Activated B cell treated with CpG ODN at 0.5 μM for 24 hours (primary cell): ENCODE results near the gene RMI2. TPM values are rescaled to one million over a fixed set of nuclear protein-coding genes. Genes with fewer than 3 reads are reported as not detected.

Experiments
- ATAC-seq: fragments of 200-7000 bp; cut with Tn5 transposase; one replicate; pipeline ENCODE4 v1.10.0; 2021; ENCODE audit warnings: low read depth, mild to moderate bottlenecking, moderate library complexity
- CTCF ChIA-PET: fragments of 350-600 bp; sonication (Branson Sonifier 250); formaldehyde crosslinking; loops from one replicate; lab custom pipeline; 2021; ENCODE audit warnings: antibody characterized with exemption; lab: Charles Lee
- POLR2A ChIA-PET: fragments of 350-600 bp; sonication (Branson Sonifier 250); formaldehyde crosslinking; loops from one replicate; lab custom pipeline; 2021; ENCODE audit warnings: antibody characterized with exemption; lab: Charles Lee
- DNase-seq: peaks from one replicate; pipeline ENCODE4 v3.0.0; 2022
- H3K27ac Mint-ChIP-seq: one replicate; pipeline ENCODE4 v1.8.0; 2020; ENCODE audit warnings: mixed read lengths
- H3K27me3 Mint-ChIP-seq: one replicate; pipeline ENCODE4 v1.8.0; 2021; ENCODE audit warnings: mixed read lengths
- H3K36me3 Mint-ChIP-seq: one replicate; pipeline ENCODE4 v1.8.0; 2021; ENCODE audit warnings: low read depth, mixed read lengths
- H3K4me1 Mint-ChIP-seq: one replicate; pipeline ENCODE4 v1.8.0; 2021; ENCODE audit warnings: mixed read lengths
- H3K4me3 Mint-ChIP-seq: one replicate; pipeline ENCODE4 v1.8.0; 2020; ENCODE audit warnings: mild to moderate bottlenecking, mixed read lengths
- H3K9me3 Mint-ChIP-seq: one replicate; pipeline ENCODE4 v1.8.0; 2020; ENCODE audit warnings: mixed read lengths
- intact Hi-C: fragments of 100-400 bp; cut with micrococcal nuclease; formaldehyde crosslinking; loops from one replicate; pipeline ENCODE4 v1.15.1; 2024
- total RNA-seq: library from RNA; stranded (reverse); gene quantifications from 2 replicates; pipeline ENCODE4 v1.2.3, GENCODE V29; 2022
- TF ChIP-seq, protein P1 (sequence below): fragments of 200-600 bp; IDR thresholded peaks from one replicate; pipeline ENCODE4 v1.8.0; 2022; ENCODE audit warnings: antibody characterized with exemption, mild to moderate bottlenecking

Gene RMI2
- total RNA-seq, 1 donor from 2014 or later = 8.1 TPM

DNA sequence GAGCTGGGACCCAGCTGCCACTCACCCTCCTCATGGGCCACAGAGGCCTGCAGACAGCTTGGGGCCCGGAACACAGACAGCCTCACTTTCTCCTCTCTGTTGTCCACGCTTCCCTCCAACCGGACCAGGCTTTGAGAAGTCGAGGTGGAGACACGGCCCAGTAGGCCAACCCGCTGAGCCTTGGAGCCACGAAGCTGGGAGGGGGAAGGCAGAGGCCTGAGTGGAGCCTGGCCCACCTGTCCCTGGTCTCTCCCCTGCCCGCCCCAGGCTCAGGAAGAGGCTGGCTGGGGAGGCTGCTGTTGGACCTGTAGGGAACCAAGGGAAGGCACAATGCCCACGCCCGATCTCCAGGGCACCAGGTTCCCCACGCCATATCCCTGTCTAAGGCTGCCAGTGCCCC, 48.1 kb downstream of the RMI2 start:
- ChIA-PET POLR2A (no interaction called here), CTCF (no interaction called here)
- no peak overlapping the region for H3K4me3 Mint-ChIP-seq
- TF ChIP-seq, protein P1, sequence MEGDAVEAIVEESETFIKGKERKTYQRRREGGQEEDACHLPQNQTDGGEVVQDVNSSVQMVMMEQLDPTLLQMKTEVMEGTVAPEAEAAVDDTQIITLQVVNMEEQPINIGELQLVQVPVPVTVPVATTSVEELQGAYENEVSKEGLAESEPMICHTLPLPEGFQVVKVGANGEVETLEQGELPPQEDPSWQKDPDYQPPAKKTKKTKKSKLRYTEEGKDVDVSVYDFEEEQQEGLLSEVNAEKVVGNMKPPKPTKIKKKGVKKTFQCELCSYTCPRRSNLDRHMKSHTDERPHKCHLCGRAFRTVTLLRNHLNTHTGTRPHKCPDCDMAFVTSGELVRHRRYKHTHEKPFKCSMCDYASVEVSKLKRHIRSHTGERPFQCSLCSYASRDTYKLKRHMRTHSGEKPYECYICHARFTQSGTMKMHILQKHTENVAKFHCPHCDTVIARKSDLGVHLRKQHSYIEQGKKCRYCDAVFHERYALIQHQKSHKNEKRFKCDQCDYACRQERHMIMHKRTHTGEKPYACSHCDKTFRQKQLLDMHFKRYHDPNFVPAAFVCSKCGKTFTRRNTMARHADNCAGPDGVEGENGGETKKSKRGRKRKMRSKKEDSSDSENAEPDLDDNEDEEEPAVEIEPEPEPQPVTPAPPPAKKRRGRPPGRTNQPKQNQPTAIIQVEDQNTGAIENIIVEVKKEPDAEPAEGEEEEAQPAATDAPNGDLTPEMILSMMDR = no peak
- intact Hi-C loops = loop anchor here (10.0 kb wide), 1 partner anchor 61 kb away; no protein-coding TSS in a partner anchor
- DNase-seq (no peak), ATAC-seq (no peak)
- H3K27ac Mint-ChIP-seq = no peak overlapping the region
- no peaks in the 10 kb centered on the region for H3K36me3 Mint-ChIP-seq
- peaks cover 4% of the 10 kb centered on the region for H3K4me1 Mint-ChIP-seq
- no peaks in the 10 kb centered on the region for H3K27me3 Mint-ChIP-seq
- H3K9me3 Mint-ChIP-seq = no peaks in the 10 kb centered on the region

GRCh38 chr16:11393861-11394592, 48.8 kb downstream of the RMI2 start:
- DNase-seq (no peak), ATAC-seq (no peak)
- Mint-ChIP-seq H3K4me3 (no peak overlapping the region), H3K4me1 (peaks cover 4% of the 10 kb centered on the region), H3K36me3 (no peaks in the 10 kb centered on the region), H3K27ac (no peak overlapping the region), H3K9me3 (no peaks in the 10 kb centered on the region), H3K27me3 (no peaks in the 10 kb centered on the region)
- TF ChIP-seq, protein P1 = no peak
- POLR2A ChIA-PET = no interaction called here
- intact Hi-C loops = loop anchor here (10.0 kb wide), 1 partner anchor 61 kb away; no protein-coding TSS in a partner anchor
- CTCF ChIA-PET = no interaction called here

DNA sequence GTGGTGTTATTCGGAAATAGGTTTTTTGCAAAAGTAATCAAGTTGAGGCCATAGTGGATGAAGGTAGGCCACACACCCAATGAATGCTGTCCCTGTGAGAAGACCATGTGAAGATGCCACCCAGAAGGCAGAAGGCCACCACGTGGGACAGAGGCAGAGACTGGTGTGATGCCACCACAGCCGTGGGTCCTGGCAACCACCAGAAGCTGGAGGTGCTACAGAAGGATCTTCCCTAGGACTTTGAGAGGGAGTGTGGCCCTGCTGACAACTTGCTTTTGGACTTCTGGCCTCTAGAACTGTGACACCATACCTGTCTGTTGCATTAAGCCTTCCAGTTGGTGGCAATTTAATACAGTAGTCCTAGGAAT, 49.3 kb downstream of the RMI2 start:
- intact Hi-C loops = loop anchor here (10.0 kb wide), 1 partner anchor 60 kb away; no protein-coding TSS in a partner anchor

DNA sequence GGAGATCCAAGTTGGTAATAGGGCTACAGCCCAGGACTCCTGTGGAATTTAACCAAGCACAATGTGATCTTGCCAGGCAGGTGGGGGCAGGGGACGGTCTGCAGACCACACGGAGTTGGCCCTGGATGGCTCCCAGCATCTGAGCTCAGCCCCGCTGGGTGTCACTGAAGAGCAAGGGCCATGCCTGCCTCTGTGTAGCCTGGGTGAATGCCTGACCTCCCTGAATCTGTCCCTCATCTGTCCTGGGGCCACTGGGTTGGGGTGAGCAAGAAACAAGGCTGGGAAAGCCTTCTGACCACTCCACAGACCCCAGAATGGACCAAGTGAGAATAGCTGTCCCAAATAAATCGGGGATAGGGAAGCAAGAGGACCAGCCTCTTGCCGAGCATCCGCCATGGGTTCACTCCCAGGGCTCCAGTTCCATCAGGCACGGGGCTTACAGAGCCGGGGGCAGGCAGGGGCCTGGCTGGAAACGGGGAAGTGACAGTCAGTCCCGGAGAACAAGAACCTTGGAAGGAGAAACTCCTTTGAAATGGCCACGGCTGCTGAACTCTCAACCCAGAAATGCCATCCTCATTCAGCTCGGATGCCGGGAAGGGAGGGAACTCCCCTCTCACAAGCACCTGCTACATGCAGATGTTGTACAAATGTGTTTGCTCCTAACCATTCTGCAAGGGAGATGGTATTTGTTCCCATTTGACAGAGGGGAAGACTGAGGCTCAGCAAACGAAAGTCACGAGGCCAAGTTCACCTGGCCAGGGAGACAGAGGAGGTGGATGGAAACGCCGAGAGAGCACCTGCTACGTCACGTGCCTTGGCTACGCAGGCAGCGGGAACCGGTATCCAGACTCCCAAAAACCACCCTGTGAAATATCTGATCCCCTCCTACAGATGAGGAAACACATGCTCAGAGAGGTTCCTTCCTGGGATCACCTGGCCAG, 50.0 kb downstream of the RMI2 start:
- CTCF ChIA-PET = interaction anchor here (0.6 to 2.1 kb wide), 19 partner anchors 8 to 431 kb away, joined by 3 to 12 read pairs (median 4); partner anchors contain the start of genes SOCS1 and ZC3H7A
- Mint-ChIP-seq H3K27ac (no peak overlapping the region), H3K4me3 (no peak overlapping the region), H3K4me1 (peaks cover 4% of the 10 kb centered on the region), H3K27me3 (no peaks in the 10 kb centered on the region), H3K36me3 (no peaks in the 10 kb centered on the region), H3K9me3 (no peaks in the 10 kb centered on the region)
- ATAC-seq = no peak
- no peak for DNase-seq
- TF ChIP-seq, protein P1 = no peak
- POLR2A ChIA-PET = interaction anchor here (0.6 to 1.1 kb wide), 3 partner anchors 20 to 431 kb away, joined by 3 to 7 read pairs (median 5); partner anchors contain the start of gene SOCS1
- intact Hi-C loops = loop anchor here (10.0 kb wide), 1 partner anchor 60 kb away; no protein-coding TSS in a partner anchor

More for the DNA sequence above, 49.3 kb downstream of the RMI2 start:
- ATAC-seq = no peak
- H3K4me1 Mint-ChIP-seq = peaks cover 4% of the 10 kb centered on the region
- no peaks in the 10 kb centered on the region for H3K27me3 Mint-ChIP-seq
- no peak for DNase-seq
- TF ChIP-seq, protein P1 = no peak
- ChIA-PET CTCF (interaction anchor here (0.9 kb wide), 1 partner anchor 137 kb away, joined by 3 read pairs; no protein-coding TSS in a partner anchor), POLR2A (interaction anchor here (0.6 kb wide), 1 partner anchor 19 kb away, joined by 5 read pairs; no protein-coding TSS in a partner anchor)
- no peaks in the 10 kb centered on the region for H3K36me3 Mint-ChIP-seq
- no peak overlapping the region for H3K27ac Mint-ChIP-seq
- no peak overlapping the region for H3K4me3 Mint-ChIP-seq
- H3K9me3 Mint-ChIP-seq = no peaks in the 10 kb centered on the region
